Neural progenitor cell (in vitro differentiated cells): ENCODE measurements around the gene CNOT11. TPM values are rescaled to one million over a fixed set of nuclear protein-coding genes. Genes with fewer than 3 reads are reported as not detected.
"Not testable (repeated sequence)": the region's sequence is repeated elsewhere in the genome, so short reads cannot be mapped to it uniquely, and the experiment has no call there.

Experiments
- DNase-seq: peaks from one replicate; pipeline ENCODE4 v3.0.0-alpha.2; 2016; ENCODE audit warnings: low spot score
- H2AFZ ChIP-seq: fragments of 200-600 bp; sonication (generic); replicated peaks from 2 replicates; pipeline ENCODE4 v1.6.1; 2016; ENCODE audit warnings: antibody characterized with exemption
- H3F3A ChIP-seq: fragments of 200-600 bp; sonication (generic); 2 replicates; pipeline ENCODE4 v1.6.1; 2016; ENCODE audit warnings: antibody characterized with exemption, low read depth
- H3K27ac ChIP-seq: fragments of 200-600 bp; sonication (generic); 2 replicates; pipeline ENCODE4 v1.5.1; 2016; ENCODE audit warnings: mild to moderate bottlenecking
- H3K27me3 ChIP-seq: fragments of 200-600 bp; sonication (generic); 2 replicates; pipeline ENCODE4 v1.6.1; 2016; ENCODE audit warnings: mild to moderate bottlenecking, moderate library complexity
- H3K36me3 ChIP-seq: fragments of 200-600 bp; sonication (generic); 2 replicates; pipeline ENCODE4 v1.5.1; 2016
- H3K4me1 ChIP-seq: fragments of 200-600 bp; sonication (generic); 2 replicates; pipeline ENCODE4 v1.6.1; 2016; ENCODE audit warnings: mixed run types
- H3K4me2 ChIP-seq: fragments of 200-600 bp; sonication (generic); 2 replicates; pipeline ENCODE4 v1.6.1; 2016
- H3K4me3 ChIP-seq: fragments of 200-600 bp; sonication (generic); 2 replicates; pipeline ENCODE4 v1.5.1; 2016
- H3K79me2 ChIP-seq: fragments of 200-600 bp; sonication (generic); 2 replicates; pipeline ENCODE4 v1.6.1; 2016; ENCODE audit warnings: low read depth
- H3K9ac ChIP-seq: fragments of 200-600 bp; sonication (generic); 2 replicates; pipeline ENCODE4 v1.6.1; 2016
- H3K9me3 ChIP-seq: fragments of 200-600 bp; sonication (generic); 2 replicates; pipeline ENCODE4 v1.5.1; 2016; ENCODE audit warnings: low read depth
- H4K20me1 ChIP-seq: fragments of 200-600 bp; sonication (generic); 2 replicates; pipeline ENCODE4 v1.6.1; 2016; ENCODE audit warnings: low read depth
- H3K27ac Mint-ChIP-seq: 3 replicates; pipeline ENCODE4 v1.8.0; 2021; ENCODE audit warnings: mixed read lengths
- H3K27me3 Mint-ChIP-seq: 2 replicates; pipeline ENCODE4 v1.8.0; 2022; ENCODE audit warnings: low read depth, mild to moderate bottlenecking, inconsistent platforms, moderate library complexity, mixed read lengths; ENCODE audit not compliant: insufficient read depth
- H3K36me3 Mint-ChIP-seq: 3 replicates; pipeline ENCODE4 v1.8.0; 2021; ENCODE audit warnings: mixed read lengths
- H3K4me1 Mint-ChIP-seq: 3 replicates; pipeline ENCODE4 v1.8.0; 2021; ENCODE audit warnings: mixed read lengths
- H3K4me3 Mint-ChIP-seq: 3 replicates; pipeline ENCODE4 v1.8.0; 2021; ENCODE audit warnings: mild to moderate bottlenecking, moderate library complexity, mixed read lengths
- H3K9me3 Mint-ChIP-seq: 3 replicates; pipeline ENCODE4 v1.8.0; 2020; ENCODE audit warnings: mixed read lengths
- EZH2 ChIP-seq: fragments of 200-600 bp; sonication (generic); IDR thresholded peaks from 2 replicates; pipeline ENCODE4 v1.6.1; 2017; ENCODE audit warnings: antibody characterized with exemption, mild to moderate bottlenecking, moderate library complexity
- EZH2phosphoT487 ChIP-seq: fragments of 200-600 bp; sonication (generic); IDR thresholded peaks from 2 replicates; pipeline ENCODE4 v1.6.1; 2017; ENCODE audit warnings: antibody characterized with exemption
- total RNA-seq: library from RNA; depleted of rRNA; stranded (reverse); fragments of >200 nt; gene quantifications from 2 replicates; pipeline ENCODE4 v1.2.3, GENCODE V29; 2015; ENCODE audit warnings: low replicate concordance
- TF ChIP-seq, protein P1 (sequence below): fragments of 200-600 bp; sonication (generic); IDR thresholded peaks from 2 replicates; pipeline ENCODE4 v1.5.1; 2017; ENCODE audit warnings: antibody characterized with exemption, mild to moderate bottlenecking

Gene CNOT11
- total RNA-seq, 1 donor from 2014 or later, result 39.0 TPM

DNA sequence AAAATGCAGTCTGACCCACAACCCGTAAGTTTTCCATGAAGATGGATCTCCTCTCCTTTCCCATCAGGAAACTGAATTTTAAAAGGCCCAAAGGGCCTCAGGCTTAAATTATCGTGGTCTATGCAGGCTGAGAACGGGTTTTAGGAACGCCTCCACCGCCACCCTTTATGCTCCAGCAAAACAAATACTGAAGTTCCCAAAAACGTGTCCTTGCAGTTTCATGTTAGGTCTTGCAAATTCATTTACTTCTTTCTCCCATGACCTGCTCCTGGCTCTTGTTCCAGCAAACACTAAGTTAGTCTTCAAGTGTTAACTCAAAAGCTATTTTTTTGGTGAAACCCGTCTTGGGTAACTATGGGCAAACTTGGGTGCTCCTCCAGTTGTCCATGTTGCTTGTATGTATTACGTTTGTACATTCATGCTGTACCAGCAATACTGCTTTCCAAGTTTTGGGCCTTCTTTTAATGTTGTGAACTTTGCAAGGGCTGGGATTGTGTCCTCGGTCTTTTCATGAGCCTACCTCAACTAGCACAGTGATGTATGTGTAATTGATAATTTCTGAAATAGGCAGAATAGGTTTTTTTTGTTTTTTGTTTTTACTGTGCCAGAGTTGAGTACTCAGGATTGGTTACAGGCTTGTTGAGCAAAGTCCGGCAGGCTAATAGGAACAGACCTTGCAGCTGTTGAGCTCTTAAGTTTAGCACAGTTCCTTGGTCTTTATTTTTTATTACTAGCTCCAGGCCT lies 57.6 kb downstream of the CNOT11 start:
- no peak for TF ChIP-seq EZH2phosphoT487
- no peak for TF ChIP-seq EZH2
- TF ChIP-seq, protein P1, sequence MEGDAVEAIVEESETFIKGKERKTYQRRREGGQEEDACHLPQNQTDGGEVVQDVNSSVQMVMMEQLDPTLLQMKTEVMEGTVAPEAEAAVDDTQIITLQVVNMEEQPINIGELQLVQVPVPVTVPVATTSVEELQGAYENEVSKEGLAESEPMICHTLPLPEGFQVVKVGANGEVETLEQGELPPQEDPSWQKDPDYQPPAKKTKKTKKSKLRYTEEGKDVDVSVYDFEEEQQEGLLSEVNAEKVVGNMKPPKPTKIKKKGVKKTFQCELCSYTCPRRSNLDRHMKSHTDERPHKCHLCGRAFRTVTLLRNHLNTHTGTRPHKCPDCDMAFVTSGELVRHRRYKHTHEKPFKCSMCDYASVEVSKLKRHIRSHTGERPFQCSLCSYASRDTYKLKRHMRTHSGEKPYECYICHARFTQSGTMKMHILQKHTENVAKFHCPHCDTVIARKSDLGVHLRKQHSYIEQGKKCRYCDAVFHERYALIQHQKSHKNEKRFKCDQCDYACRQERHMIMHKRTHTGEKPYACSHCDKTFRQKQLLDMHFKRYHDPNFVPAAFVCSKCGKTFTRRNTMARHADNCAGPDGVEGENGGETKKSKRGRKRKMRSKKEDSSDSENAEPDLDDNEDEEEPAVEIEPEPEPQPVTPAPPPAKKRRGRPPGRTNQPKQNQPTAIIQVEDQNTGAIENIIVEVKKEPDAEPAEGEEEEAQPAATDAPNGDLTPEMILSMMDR, result no peak
- no peak overlapping the region for H3K27ac ChIP-seq
- no peak overlapping the region for H3K4me3 ChIP-seq
- peaks cover 27% of the 10 kb centered on the region for H4K20me1 ChIP-seq
- peaks cover 11% of the 10 kb centered on the region for H3K4me1 ChIP-seq
- H3K9me3 ChIP-seq, result no peaks in the 10 kb centered on the region
- H3K79me2 ChIP-seq, result peaks cover 32% of the 10 kb centered on the region
- peaks cover 12% of the 10 kb centered on the region for H3K27me3 ChIP-seq
- H3F3A ChIP-seq, result no peaks in the 10 kb centered on the region
- no peak overlapping the region for H3K4me2 ChIP-seq
- no peaks in the 10 kb centered on the region for H3K36me3 ChIP-seq
- H2AFZ ChIP-seq, result no peak overlapping the region
- Mint-ChIP-seq H3K4me3 (peak overlapping the region; percentile 46), H3K27ac (no peak overlapping the region), H3K4me1 (peaks cover 28% of the 10 kb centered on the region), H3K9me3 (peaks cover 2% of the 10 kb centered on the region), H3K36me3 (peaks cover 13% of the 10 kb centered on the region), H3K27me3 (peaks cover 6% of the 10 kb centered on the region)
- H3K9ac ChIP-seq, result no peak overlapping the region
- no peak for DNase-seq

DNA sequence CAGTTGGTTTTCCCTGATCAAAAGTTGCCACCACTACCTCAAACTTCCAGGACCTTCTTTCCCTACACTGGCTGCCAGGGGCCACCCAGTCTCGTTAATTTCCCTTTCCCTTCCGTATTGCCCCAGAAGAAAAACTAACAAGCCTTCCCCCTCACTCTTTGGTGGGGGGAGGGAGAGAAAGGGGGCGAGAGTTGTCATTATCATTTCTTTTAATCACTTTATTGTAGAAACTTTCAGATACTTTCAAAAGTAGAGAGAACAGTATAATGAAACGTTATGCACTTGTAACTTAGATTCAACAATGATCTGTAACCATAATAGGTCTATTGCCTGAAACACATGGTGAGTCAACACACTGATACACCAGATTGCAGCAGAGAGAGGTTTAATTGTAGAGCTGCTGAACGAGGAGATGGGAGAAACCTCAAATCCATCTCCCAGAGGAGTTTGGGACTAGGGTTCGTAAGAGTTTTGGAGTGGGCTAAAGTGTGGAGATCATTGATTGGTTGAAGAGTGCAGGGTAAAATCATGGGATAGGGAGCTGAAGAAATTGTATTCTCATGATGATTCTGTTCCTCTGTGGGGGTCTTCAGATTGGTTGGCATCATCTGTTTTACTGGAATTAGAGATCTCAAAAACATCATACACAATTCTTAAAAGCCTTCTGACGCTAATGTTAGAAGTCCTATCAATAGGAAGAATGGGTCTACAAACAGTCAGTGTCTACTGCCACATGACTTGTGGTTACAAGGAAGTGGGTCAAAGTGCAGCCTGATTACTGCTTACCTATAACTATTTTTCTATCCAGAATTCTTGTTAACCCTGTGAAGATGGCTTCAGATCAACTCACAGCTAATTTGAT lies 58.4 kb downstream of the CNOT11 start:
- Histone ChIP-seq H3F3A (no peaks in the 10 kb centered on the region), H3K4me2 (no peak overlapping the region), H2AFZ (no peak overlapping the region), H3K9me3 (no peaks in the 10 kb centered on the region), H3K4me3 (no peak overlapping the region), H3K27ac (no peak overlapping the region), H4K20me1 (peaks cover 19% of the 10 kb centered on the region), H3K36me3 (no peaks in the 10 kb centered on the region), H3K4me1 (peaks cover 11% of the 10 kb centered on the region), H3K79me2 (peaks cover 24% of the 10 kb centered on the region), H3K9ac (no peak overlapping the region), H3K27me3 (peaks cover 12% of the 10 kb centered on the region)
- Mint-ChIP-seq H3K27ac (peak overlapping the region; percentile 29), H3K9me3 (peaks cover 2% of the 10 kb centered on the region), H3K4me3 (no peak overlapping the region), H3K27me3 (peaks cover 6% of the 10 kb centered on the region), H3K4me1 (peaks cover 20% of the 10 kb centered on the region), H3K36me3 (peaks cover 8% of the 10 kb centered on the region)
- no peak for DNase-seq
- no peak for TF ChIP-seq EZH2
- TF ChIP-seq, protein P1, result no peak
- TF ChIP-seq EZH2phosphoT487, result no peak

DNA sequence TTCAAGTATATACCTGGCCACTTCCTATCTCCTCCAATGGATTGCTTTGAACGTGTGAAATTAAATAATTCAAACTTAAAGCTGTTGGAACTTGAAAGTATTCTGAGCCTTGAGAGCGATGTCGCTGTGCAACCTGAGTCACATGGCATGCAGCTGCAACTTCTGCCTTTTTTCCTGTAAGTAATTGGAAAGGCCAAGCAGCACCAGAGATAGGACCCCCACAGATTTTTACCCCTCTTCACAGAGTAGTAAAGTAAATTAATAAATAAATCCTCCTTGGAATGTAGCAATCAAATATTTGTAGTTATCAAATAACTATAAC lies 59.0 kb downstream of the CNOT11 start:
- Histone ChIP-seq H2AFZ (no peak overlapping the region), H4K20me1 (peaks cover 13% of the 10 kb centered on the region), H3K79me2 (peaks cover 18% of the 10 kb centered on the region), H3K27me3 (peaks cover 12% of the 10 kb centered on the region), H3K4me1 (peaks cover 5% of the 10 kb centered on the region), H3K4me3 (no peak overlapping the region), H3K9ac (no peak overlapping the region), H3K9me3 (no peaks in the 10 kb centered on the region), H3K4me2 (no peak overlapping the region), H3K27ac (no peak overlapping the region), H3K36me3 (no peaks in the 10 kb centered on the region), H3F3A (no peaks in the 10 kb centered on the region)
- H3K27ac Mint-ChIP-seq, result no peak overlapping the region
- peaks cover 4% of the 10 kb centered on the region for H3K36me3 Mint-ChIP-seq
- peaks cover 16% of the 10 kb centered on the region for H3K4me1 Mint-ChIP-seq
- H3K4me3 Mint-ChIP-seq, result no peak overlapping the region
- TF ChIP-seq EZH2phosphoT487 (no peak), EZH2 (no peak)
- TF ChIP-seq, protein P1, result no peak
- H3K27me3 Mint-ChIP-seq, result peaks cover 6% of the 10 kb centered on the region
- H3K9me3 Mint-ChIP-seq, result peaks cover 2% of the 10 kb centered on the region
- no peak for DNase-seq

DNA sequence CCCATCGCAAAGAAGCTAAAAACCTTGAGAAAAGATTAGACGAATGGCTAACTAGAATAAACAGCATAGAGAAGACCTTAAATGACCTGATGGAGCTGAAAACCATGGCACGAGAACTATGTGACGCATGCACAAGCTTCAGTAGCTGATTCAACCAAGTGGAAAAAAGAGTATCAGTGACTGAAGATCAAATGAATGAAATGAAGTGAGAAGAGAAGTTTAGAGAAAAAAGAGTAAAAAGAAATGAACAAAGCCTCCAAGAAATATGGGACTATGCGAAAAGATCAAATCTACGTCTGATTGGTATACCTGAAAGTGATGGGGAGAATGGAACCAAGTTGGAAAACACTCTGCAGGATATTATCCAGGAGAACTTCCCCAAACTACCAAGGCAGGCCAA lies 63.9 kb downstream of the CNOT11 start:
- not testable (repeated sequence) for H3K9ac ChIP-seq, H3F3A ChIP-seq, H3K9me3 Mint-ChIP-seq, DNase-seq, H3K36me3 ChIP-seq, H3K27ac ChIP-seq, H3K36me3 Mint-ChIP-seq, H2AFZ ChIP-seq, H3K27me3 Mint-ChIP-seq, H3K27ac Mint-ChIP-seq, H4K20me1 ChIP-seq, H3K27me3 ChIP-seq, H3K9me3 ChIP-seq, H3K4me1 Mint-ChIP-seq, H3K4me2 ChIP-seq, H3K4me3 Mint-ChIP-seq, H3K4me3 ChIP-seq, H3K4me1 ChIP-seq, H3K79me2 ChIP-seq
